ENCODE data around the gene STAT5B.
"Not testable (repeated sequence)": the region's sequence is repeated elsewhere in the genome, so short reads cannot be mapped to it uniquely, and the experiment has no call there.

Gene STAT5B

GRCh38 chr17:42192189-42193126 lies 83.7 kb downstream of the STAT5B start:
- DNase-seq: no peak

DNA sequence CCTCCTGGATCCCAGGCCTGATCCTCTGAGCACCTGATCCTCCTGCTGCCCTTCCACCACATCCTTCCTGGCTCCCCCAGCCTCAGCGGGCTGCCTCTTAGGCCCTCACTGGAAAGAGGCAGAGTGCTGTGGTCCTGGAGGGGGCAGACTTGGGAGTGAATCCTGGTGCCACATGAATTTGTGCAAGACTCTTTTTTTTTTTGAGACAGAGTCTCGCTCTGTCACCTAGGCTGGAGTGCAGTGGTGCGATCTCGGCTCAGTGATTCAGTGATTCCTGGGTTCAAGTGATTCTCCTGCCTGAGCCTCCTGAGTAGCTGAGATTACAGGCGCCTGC lies 84.9 kb downstream of the STAT5B start:
- no peak for DNase-seq

DNA sequence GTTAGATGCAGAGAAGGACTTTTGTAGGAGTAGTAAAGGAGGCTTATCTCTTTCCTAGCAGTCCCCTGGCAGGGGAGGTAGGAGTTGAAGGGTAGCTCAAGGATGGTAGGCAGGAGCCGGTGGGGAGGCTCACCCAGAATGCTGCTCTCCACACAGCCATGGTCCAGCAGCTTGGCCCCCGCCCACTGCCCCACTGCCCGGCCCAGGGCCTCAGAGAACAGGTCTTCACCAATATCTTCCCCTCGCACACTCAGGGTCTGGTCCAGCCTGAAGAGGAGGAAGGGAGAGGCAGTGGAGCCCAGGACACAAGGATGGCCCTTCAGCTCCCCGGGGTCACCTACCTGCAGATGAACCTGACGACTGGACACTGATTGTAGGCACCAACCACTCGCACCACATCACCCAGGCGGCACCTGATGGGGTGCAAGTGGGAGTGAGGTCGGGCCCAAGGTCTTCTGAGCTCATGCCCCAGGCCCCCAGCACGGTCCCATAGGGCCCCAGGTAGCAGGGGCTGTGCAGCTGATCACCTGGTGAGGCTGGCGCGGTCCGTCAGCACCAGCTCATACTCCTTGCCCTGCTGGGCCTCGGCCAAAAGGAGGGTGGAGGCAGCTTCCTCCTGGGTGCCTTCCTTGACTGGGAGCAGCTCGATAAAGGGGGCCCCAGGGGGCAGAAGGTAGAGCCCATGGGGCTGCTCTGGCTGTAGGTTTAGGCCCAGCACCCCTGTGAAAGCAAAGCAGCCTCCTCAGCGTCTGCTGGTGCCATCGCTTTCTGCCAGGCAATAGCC lies 85.5 kb downstream of the STAT5B start:
- DNase-seq: no peak

- DNase-seq: no peak
Observed at GRCh38 chr17:42189651-42189965, 86.6 kb downstream of the STAT5B start.

GRCh38 chr17:42188749-42189650 lies 87.2 kb downstream of the STAT5B start:
- DNase-seq: no peak

- no peak for DNase-seq
Observed at GRCh38 chr17:42187833-42188232, 88.4 kb downstream of the STAT5B start.

DNA sequence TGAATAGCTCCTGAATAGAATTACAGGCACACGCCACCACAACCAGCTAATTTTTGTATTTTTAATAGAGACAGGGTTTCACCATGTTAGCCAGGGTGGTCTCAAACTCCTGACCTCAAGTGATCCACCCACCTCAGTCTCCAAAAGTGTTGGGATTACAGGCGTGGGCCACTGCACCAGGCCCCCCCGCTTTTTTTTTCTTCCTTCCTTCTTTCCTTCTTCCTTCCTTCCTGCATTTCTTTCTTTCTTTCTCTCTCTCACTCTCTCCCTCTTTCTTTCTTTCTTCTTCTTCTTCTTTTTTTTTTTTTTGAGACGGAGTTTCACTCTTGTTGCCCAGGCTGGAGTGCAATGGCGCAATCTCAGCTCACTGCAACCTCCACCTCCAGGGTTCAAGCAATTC lies 90.0 kb downstream of the STAT5B start:
- not testable (repeated sequence) for DNase-seq

- DNase-seq: no peak
Observed at GRCh38 chr17:42185621-42185930, 90.6 kb downstream of the STAT5B start.

DNA sequence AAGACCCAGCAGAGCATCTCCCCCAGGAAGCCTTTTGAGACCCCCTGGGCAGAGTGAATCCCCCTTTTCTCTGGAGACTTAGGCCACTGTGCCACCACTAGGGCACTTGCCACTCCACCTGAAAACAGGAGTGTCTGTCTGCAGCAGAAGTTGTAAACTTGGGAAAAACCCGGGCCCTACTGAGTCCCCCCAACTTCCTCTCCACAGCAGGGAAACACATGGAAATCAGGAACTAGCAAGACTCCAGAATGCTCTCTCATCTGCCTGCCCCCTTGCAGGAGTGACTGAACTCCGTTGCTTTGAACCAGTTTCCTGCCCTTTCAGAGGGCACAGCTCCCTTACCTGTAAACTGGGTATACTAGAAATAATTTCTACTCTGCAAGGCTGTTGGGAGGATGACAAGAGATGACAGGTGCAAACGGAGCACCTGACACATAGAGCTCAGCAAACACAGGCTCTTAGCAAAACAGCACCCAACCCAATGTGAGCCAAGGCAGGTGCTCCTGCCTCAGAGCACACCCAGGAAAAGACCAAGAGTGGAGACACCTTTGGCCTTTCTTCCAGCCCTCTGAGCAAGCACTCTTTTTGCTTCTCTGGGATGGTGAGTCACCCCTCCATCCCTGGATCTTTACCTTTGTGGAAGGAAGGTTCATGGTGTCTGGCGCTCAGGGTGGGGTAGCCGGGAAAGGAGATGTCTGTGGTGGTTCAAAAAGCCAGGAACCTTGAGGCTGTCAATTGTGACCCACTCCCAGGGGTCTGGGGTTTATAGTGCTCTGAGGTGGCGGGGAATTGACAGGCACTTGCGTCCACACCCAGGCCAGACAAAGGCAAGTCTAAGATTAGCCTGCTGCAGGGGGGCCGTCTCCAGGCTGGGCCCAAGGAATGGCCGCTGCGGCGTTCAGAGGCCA lies 91.2 kb downstream of the STAT5B start, which contains the start of gene HCRT:
TSS of gene HCRT (minus strand) at position 740 of the 908 bp plus-strand sequence. CDS start at position 653, 87 bp downstream.
- DNase-seq: no peak

DNA sequence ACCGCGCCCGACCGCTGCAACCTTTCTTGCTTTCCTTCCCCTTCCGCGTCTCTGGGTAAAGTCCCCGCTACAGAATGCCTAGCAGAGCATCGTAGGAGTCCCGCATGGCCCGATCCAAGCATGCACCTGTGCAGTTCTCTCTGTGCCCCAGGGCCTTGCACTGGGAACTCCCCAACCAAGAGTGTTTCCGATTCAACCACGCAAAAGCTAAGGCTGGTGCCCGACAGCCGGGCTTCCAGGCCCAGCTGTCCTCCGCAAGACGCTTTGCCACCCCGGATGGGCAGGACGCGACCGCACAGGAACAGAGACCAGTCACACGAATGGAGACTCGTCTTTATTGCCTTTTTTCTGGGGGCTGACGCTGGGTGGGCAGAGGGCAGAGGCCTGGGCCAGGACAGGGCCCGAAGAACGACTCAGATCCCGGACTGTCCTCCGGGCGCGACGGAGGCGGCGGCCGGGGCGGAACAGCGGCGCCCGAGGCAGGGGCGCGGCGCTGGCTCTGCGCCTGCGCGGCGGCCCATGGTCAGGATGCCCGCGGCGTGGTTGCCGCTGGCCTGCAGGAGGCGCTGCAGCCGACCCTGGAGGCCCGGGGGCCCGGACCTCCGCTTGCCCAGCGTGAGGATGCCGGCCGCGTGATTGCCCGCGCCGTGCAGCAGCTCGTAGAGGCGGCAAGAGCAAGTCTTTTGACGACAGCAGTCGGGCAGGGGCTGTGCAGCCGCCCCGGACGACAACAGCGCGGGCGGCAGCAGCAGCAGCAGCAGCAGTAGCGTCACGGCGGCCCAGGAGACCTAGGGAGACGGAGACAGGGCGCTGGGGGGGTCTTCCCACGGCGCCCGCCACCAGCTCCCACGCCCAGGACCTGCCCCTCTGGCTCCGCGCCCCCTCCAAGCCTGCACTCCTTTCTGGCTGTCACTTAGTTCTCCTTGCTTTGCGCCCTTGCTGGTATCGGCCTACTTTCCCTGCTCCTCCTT lies 92.2 kb downstream of the STAT5B start:
- DNase-seq: peak; percentile 81

GRCh38 chr17:42182927-42183734 lies 93.1 kb downstream of the STAT5B start:
- DNase-seq: no peak

DNA sequence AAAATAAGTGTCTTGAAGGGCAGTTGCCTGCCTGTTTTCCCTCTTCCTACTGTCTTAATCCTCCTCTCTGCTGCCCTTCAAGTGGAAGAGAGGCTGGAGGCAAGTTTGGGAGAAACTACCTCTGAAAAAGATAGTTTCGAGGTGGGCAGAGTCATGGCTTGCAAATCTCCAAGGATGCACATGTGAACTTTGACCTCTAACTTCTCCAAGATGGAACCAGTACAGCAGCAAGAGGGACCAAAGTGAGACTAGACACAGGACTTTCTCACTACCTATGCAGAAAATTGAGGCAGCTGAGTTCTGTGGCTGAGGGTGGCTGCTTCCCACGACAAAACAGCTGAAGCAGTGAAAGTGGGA lies 94.4 kb downstream of the STAT5B start:
- DNase-seq: no peak

DNA sequence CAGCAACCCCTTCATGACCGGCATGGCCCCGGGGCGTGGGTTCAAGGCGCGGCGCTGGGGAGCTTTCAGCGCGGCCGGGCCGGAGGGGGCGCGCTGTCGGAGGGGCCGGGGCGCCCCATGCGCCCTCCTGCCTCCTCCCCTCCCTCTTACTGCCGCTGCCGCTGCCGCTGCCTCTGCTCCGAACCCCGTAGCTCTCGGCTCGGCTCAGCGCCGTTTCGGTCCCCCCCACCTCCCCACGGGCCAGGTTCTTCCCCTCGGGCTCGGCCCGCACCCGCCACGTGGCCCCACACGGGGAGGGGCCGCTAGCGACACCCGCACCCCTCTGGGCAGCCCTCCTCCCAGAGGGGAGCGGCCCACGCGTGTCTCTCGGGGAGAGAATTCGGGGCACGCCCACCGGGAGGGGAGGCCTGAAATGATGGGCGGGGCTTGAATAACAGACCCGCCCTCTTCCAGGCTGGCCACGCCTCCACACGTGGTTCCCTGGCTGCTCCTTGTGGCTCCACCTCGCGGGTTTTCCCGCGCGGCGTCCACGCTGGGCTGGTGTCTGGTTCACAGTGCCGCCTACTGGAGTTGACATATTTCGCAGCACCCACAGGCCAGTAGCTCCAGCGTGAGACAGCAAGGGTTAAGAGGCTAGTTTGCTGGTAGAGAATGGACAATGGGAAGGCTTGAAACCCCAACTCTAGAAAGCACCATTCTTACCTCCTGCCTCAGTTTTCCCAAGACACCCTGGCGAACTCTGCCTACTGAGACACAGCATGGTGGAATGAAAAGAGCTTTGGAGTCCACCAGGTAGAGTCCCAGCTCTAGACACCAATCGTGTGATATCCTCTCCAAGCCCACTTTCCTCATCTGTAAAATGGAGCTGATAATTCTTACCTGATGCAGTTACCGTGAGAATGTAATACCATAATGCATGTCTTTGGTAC lies 95.0 kb downstream of the STAT5B start, which contains the start of gene KCNH4:
TSS of gene KCNH4 (minus strand) at position 221 of the 929 bp plus-strand sequence. CDS start at position 24, 197 bp downstream.
- peak; percentile 61 for DNase-seq

- no peak for DNase-seq
Observed at GRCh38 chr17:42180411-42180921, 95.7 kb downstream of the STAT5B start.

- peak; percentile 69 for DNase-seq
Observed at GRCh38 chr17:42179911-42180410, 96.2 kb downstream of the STAT5B start.

DNA sequence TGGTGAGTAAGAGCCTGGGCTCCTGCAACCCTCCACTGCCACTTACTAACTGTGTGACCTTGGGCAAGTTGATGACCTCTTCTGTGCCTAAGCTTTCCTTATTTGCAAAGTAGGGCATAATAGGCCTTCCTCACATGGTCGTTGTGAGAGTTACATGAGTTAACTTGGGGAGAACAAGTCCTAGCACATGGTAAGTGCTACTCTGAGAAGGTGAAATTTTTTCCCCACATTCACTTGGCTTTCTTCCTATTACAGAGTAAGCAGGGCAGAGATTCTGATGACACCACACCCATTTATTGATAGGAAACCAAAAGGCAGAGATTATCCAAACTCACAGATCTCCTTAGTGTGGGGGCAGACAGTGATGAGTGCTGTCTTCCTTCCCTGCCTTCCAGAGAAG lies 96.9 kb downstream of the STAT5B start:
- no peak for DNase-seq

- no peak for DNase-seq
Observed at GRCh38 chr17:42178817-42179216, 97.4 kb downstream of the STAT5B start.

DNA sequence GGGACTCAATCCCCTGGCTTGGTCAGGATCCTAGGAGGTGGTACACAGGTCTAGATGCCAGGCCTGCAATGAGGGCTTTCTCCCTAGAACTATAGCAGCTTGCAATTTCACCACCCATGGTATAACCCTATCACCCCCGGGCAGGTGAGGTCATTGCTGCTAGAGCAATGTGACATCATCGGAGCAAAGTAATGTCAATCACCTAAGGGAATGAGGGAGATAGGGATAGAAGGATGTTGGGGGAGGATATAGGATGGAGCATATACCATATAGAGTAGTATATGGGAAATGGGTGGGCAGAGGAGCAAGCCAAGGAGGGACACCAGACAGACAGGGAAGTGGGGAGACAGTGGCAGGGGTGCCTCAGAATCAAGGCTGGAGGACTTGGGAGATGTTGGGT lies 98.5 kb downstream of the STAT5B start:
- DNase-seq: no peak

Measured in right forelimb (tissue), 1 donor.